SK-N-SH (cell line): ENCODE measurements around the gene NSD2. TPM values are rescaled to one million over a fixed set of nuclear protein-coding genes. Genes with fewer than 3 reads are reported as not detected.

Experiments used
- CTCF ChIA-PET: fragments of 300-600, 350-600 bp; formaldehyde crosslinking; extraction: SDS; loops from one replicate; lab custom pipeline; 2021; lab: Yijun Ruan, JAX
- POLR2A ChIA-PET: fragments of 350-600 bp; sonication (Branson Sonifier 250); formaldehyde crosslinking; extraction: SDS; loops from one replicate; lab custom pipeline; 2020; ENCODE audit warnings: antibody characterized with exemption, inconsistent platforms; lab: Yijun Ruan, JAX
- DNase-seq: peaks from one replicate; pipeline ENCODE4 v3.0.0; 2012
- H2AFZ ChIP-seq: fragments of 200-600 bp; sonication (generic); 2 replicates; pipeline ENCODE4 v1.8.1; 2016; ENCODE audit warnings: antibody characterized with exemption, mild to moderate bottlenecking, low read depth
- H3F3A ChIP-seq: fragments of 200-600 bp; sonication (generic); replicated peaks from 2 replicates; pipeline ENCODE3; 2016; ENCODE audit warnings: antibody characterized with exemption, mild to moderate bottlenecking; ENCODE audit not compliant: insufficient read depth
- H3K27ac ChIP-seq, 2 experiments: fragments of 200-500 bp in 1 of 2; fragments of 200-600 bp in 1 of 2; sonication (Bioruptor generic) in 1 of 2; sonication (generic), shearing (Covaris generic) in 1 of 2; 2 replicates each; pipeline versions ENCODE4 v1.5.1 to v1.6.1; 2014 to 2016; ENCODE audit warnings: low read depth in 2 of 2, inconsistent platforms in 1 of 2, low read length in 1 of 2, mild to moderate bottlenecking in 1 of 2, mixed read lengths in 1 of 2
- H3K27me3 ChIP-seq: fragments of 200-600 bp; sonication (generic), shearing (Covaris generic); 2 replicates; pipeline ENCODE4 v1.6.1; 2016; ENCODE audit warnings: mixed run types; ENCODE audit not compliant: insufficient read depth
- H3K36me3 ChIP-seq, 2 experiments: fragments of 200-500 bp in 1 of 2; fragments of 200-600 bp in 1 of 2; sonication (Bioruptor generic) in 1 of 2; sonication (generic) in 1 of 2; replicated peaks in 1 of 2; 2 replicates each; pipeline versions ENCODE3 to v1.5.1; 2014 to 2016; ENCODE audit warnings: low read length in 1 of 2, mild to moderate bottlenecking in 1 of 2; ENCODE audit not compliant: insufficient read depth in 2 of 2, control insufficient read depth in 1 of 2
- H3K4me1 ChIP-seq, 2 experiments: fragments of 200-500 bp in 1 of 2; fragments of 200-600 bp in 1 of 2; sonication (Bioruptor generic) in 1 of 2; sonication (generic), shearing (Covaris generic) in 1 of 2; 2 replicates each; pipeline versions ENCODE4 v1.5.1 to v1.6.1; 2014 to 2016; ENCODE audit warnings: low read depth in 1 of 2, low read length in 1 of 2, mixed run types in 1 of 2; ENCODE audit not compliant: insufficient read depth in 2 of 2, control insufficient read depth in 1 of 2
- H3K4me2 ChIP-seq: fragments of 200-600 bp; sonication (generic), shearing (Covaris generic); 2 replicates; pipeline ENCODE4 v1.6.1; 2017; ENCODE audit warnings: mixed run types
- H3K4me3 ChIP-seq, 2 experiments: fragments of 200-500 bp in 1 of 2; fragments of 200-600 bp in 1 of 2; sonication (Bioruptor generic) in 1 of 2; sonication (generic), shearing (Covaris generic) in 1 of 2; 2 replicates each; pipeline versions ENCODE4 v1.5.1 to v1.8.1; 2014 to 2016; ENCODE audit warnings: low read depth in 2 of 2, inconsistent platforms in 1 of 2, low read length in 1 of 2, mild to moderate bottlenecking in 1 of 2, mixed read lengths in 1 of 2, moderate library complexity in 1 of 2
- H3K79me2 ChIP-seq: fragments of 200-600 bp; sonication (generic); 2 replicates; pipeline ENCODE4 v1.8.1; 2017; ENCODE audit warnings: mild to moderate bottlenecking; ENCODE audit not compliant: insufficient read depth
- H3K9ac ChIP-seq: fragments of 200-600 bp; sonication (generic); 2 replicates; pipeline ENCODE4 v1.6.1; 2017; ENCODE audit warnings: mixed run types
- H3K9me2 ChIP-seq: fragments of 200-600 bp; sonication (generic); 2 replicates; pipeline ENCODE4 v1.6.1; 2017; ENCODE audit warnings: mixed run types
- H3K9me3 ChIP-seq: fragments of 200-600 bp; sonication (generic); 2 replicates; pipeline ENCODE4 v1.6.1; 2017; ENCODE audit warnings: mixed run types, mild to moderate bottlenecking, moderate library complexity
- H4K20me1 ChIP-seq: fragments of 200-600 bp; sonication (generic); 2 replicates; pipeline ENCODE4 v1.6.1; 2017; ENCODE audit warnings: mild to moderate bottlenecking, mixed run types; ENCODE audit not compliant: insufficient read depth
- EZH2phosphoT487 ChIP-seq: fragments of 200-600 bp; sonication (generic); IDR thresholded peaks from 2 replicates; pipeline ENCODE4 v1.6.1; 2017; ENCODE audit warnings: low read depth, mixed run types, mild to moderate bottlenecking, antibody characterized with exemption, moderate library complexity, borderline replicate concordance
- POLR2AphosphoS5 ChIP-seq: IDR thresholded peaks from 2 replicates; pipeline ENCODE4 v1.6.1; 2012; ENCODE audit warnings: low read depth, low read length
- RCOR1 ChIP-seq: fragments of 150-350 bp; IDR thresholded peaks from 2 replicates; pipeline ENCODE4 v1.6.1; 2017; ENCODE audit warnings: antibody characterized with exemption, low read length
- WGBS: methylation state at CpG from one replicate; pipeline ENCODE4 v1.1.6; 2017; ENCODE audit warnings: low lambda C conversion rate; 5-methylcytosine and 5-hydroxymethylcytosine counted together
- polyA plus RNA-seq, 3 experiments: library from polyadenylated mRNA; depleted of rRNA; stranded (reverse); fragments of >200 nt; gene quantifications; 2 replicates each; pipeline ENCODE4 v1.2.3, GENCODE V29; 2012
- TF ChIP-seq, protein P1 (sequence below): IDR thresholded peaks from 2 replicates; pipeline ENCODE4 v1.4.0; 2012; ENCODE audit warnings: low read depth, borderline replicate concordance

Gene NSD2
- polyA plus RNA-seq, 1 of the 3 experiments (the other 2 are of a cell fraction) = 34.2 TPM

DNA sequence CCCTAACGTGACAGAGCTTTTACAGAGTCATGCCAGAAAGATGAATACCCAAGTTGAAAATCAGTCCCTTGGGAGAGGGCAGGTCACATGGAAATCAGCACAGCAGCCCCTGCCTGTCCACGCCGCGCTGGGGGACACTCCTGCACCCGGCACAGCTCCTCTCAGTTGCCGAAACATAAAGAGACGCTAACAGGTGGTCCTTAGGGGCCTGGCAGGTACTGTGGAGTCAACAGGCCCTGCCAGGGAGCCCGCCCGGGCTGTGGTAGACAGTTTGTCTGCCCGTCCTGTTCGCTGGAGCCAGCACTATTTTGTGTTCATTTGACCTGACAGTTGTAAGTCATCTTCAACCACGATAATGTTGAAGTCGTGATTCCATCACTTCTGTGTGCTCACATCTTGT lies 107.0 kb downstream of the NSD2 start (continued):
- TF ChIP-seq, protein P1, sequence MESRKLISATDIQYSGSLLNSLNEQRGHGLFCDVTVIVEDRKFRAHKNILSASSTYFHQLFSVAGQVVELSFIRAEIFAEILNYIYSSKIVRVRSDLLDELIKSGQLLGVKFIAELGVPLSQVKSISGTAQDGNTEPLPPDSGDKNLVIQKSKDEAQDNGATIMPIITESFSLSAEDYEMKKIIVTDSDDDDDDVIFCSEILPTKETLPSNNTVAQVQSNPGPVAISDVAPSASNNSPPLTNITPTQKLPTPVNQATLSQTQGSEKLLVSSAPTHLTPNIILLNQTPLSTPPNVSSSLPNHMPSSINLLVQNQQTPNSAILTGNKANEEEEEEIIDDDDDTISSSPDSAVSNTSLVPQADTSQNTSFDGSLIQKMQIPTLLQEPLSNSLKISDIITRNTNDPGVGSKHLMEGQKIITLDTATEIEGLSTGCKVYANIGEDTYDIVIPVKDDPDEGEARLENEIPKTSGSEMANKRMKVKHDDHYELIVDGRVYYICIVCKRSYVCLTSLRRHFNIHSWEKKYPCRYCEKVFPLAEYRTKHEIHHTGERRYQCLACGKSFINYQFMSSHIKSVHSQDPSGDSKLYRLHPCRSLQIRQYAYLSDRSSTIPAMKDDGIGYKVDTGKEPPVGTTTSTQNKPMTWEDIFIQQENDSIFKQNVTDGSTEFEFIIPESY = no peak

- Histone ChIP-seq H3K9me3 (no peaks in the 10 kb centered on the region), H3K9me2 (no peaks in the 10 kb centered on the region), H3F3A (peaks cover 32% of the 10 kb centered on the region), H3K4me2 (no peak overlapping the region), H4K20me1 (no peaks in the 10 kb centered on the region), H3K36me3 (peaks cover 34 to 87% of the 10 kb centered on the region in 2 experiments), H3K9ac (no peak overlapping the region), H2AFZ (no peak overlapping the region), H3K27ac (no peak overlapping the region; a peak in 1 of 4 replicates), H3K27me3 (no peaks in the 10 kb centered on the region), H3K79me2 (no peaks in the 10 kb centered on the region), H3K4me1 (peaks cover 0 to 9% of the 10 kb centered on the region in 2 experiments; a peak in 1 of 4 replicates), H3K4me3 (no peak overlapping the region)
- ChIA-PET POLR2A (no interaction called here), CTCF (no interaction called here)
- TF ChIP-seq EZH2phosphoT487 (no peak), POLR2AphosphoS5 (0 out of 2 replicates have a peak, but pooled peaks have one; percentile 10)
- 94% methylated on average over 41 of the region's 45 CpGs for whole genome bisulfite sequencing
- DNase-seq = no peak
These were observed 107.7 kb downstream of the NSD2 start for GRCh38 chr4:1978741-1979476.

GRCh38 chr4:1979477-1980196 lies 108.4 kb downstream of the NSD2 start:
- Histone ChIP-seq H3K4me1 (peaks cover 0 to 16% of the 10 kb centered on the region in 2 experiments; a peak in 1 of 4 replicates), H3K27me3 (no peaks in the 10 kb centered on the region), H2AFZ (no peak overlapping the region), H3K9ac (no peak overlapping the region), H4K20me1 (no peaks in the 10 kb centered on the region), H3K79me2 (no peaks in the 10 kb centered on the region), H3K4me3 (no peak overlapping the region), H3K4me2 (no peak overlapping the region), H3K9me2 (no peaks in the 10 kb centered on the region), H3K9me3 (no peaks in the 10 kb centered on the region), H3K36me3 (peaks cover 30 to 90% of the 10 kb centered on the region in 2 experiments), H3F3A (peaks cover 32% of the 10 kb centered on the region), H3K27ac (no peak overlapping the region; a peak in 1 of 4 replicates)
- ChIA-PET CTCF (no interaction called here), POLR2A (no interaction called here)
- TF ChIP-seq RCOR1 (no peak), EZH2phosphoT487 (no peak)
- DNase-seq = no peak
- WGBS = 97% methylated on average over 21 of the region's 22 CpGs
